C4-2B (cell line): ENCODE data around the gene SLC35A2.

Source experiments
- CTCF ChIP-seq: fragments of 450-650 bp; conservative IDR thresholded peaks from 2 replicates; pipeline ENCODE4 v1.5.1; 2017; ENCODE audit warnings: mild to moderate bottlenecking
- ZFX ChIP-seq: fragments of 450-650 bp; IDR thresholded peaks from 2 replicates; pipeline ENCODE4 v1.6.1; 2017

- TF ChIP-seq CTCF = no peak; the same call in 1 of the 2 replicates
- no peak for TF ChIP-seq ZFX
These were observed 19.8 kb downstream of the SLC35A2 start for GRCh38 chrX:48891402-48892288.
